HuH-7 (cell line): ENCODE data around the gene SNX13.
A peak's percentile ranks its signal among the peaks of the same experiment; 100 is the strongest.

Experiments used
- DNase-seq: peaks from one replicate; pipeline ENCODE4 v3.0.0; 2011; ENCODE audit warnings: low spot score

SNX13 gene

GRCh38 chr7:17940302-17940883 is at the start of gene SNX13:
SNX13 (minus strand) TSS chr7:17940494; CDS start chr7:17940295, 199 bp downstream.
- DNase-seq = peak; percentile 90

- DNase-seq = no peak
Measured at GRCh38 chr7:17989546-17989945, 49.3 kb upstream of the SNX13 start.

GRCh38 chr7:17988858-17989257 is 48.6 kb upstream of the SNX13 start:
- DNase-seq = no peak

GRCh38 chr7:17988141-17988540 is 47.8 kb upstream of the SNX13 start:
- DNase-seq = no peak

GRCh38 chr7:17986851-17987250 is 46.6 kb upstream of the SNX13 start:
- DNase-seq = no peak

- no peak for DNase-seq
Measured at GRCh38 chr7:17985473-17986239, 45.4 kb upstream of the SNX13 start.

GRCh38 chr7:17984288-17984687 is 44.0 kb upstream of the SNX13 start:
- no peak for DNase-seq

GRCh38 chr7:17983221-17984062 is 43.1 kb upstream of the SNX13 start:
- no peak for DNase-seq

GRCh38 chr7:17976952-17977351 is 36.7 kb upstream of the SNX13 start:
- no peak for DNase-seq

GRCh38 chr7:17971411-17971810 is 31.1 kb upstream of the SNX13 start:
- DNase-seq = no peak

- DNase-seq = peak; percentile 20
Measured at GRCh38 chr7:17968791-17969715, 28.8 kb upstream of the SNX13 start.

- DNase-seq = no peak
Measured at GRCh38 chr7:17966706-17967105, 26.4 kb upstream of the SNX13 start.

GRCh38 chr7:17965603-17966002 is 25.3 kb upstream of the SNX13 start:
- no peak for DNase-seq

GRCh38 chr7:17963281-17963680 is 23.0 kb upstream of the SNX13 start:
- no peak for DNase-seq

GRCh38 chr7:17962652-17963051 is 22.4 kb upstream of the SNX13 start:
- no peak for DNase-seq

- no peak for DNase-seq
Measured at GRCh38 chr7:17957871-17958270, 17.6 kb upstream of the SNX13 start.

GRCh38 chr7:17952387-17952786 is 12.1 kb upstream of the SNX13 start:
- DNase-seq = no peak

GRCh38 chr7:17951742-17952254 is 11.5 kb upstream of the SNX13 start:
- no peak for DNase-seq

- DNase-seq = no peak
Measured at GRCh38 chr7:17948526-17949238, 8.4 kb upstream of the SNX13 start.

- DNase-seq = no peak
Measured at GRCh38 chr7:17947620-17948019, 7.3 kb upstream of the SNX13 start.

- DNase-seq = no peak
Measured at GRCh38 chr7:17946591-17946990, 6.3 kb upstream of the SNX13 start.
